Nephron progenitor cell (in vitro differentiated cells): ENCODE measurements around the gene FOLR3.
"Not testable (repeated sequence)": the region's sequence is repeated elsewhere in the genome, so short reads cannot be mapped to it uniquely, and the experiment has no call there.

ENCODE experiments used
- DNase-seq: peaks from one replicate; pipeline ENCODE4 v3.0.0; 2021
- H3K27ac Mint-ChIP-seq: 2 replicates; pipeline ENCODE4 v1.8.0; 2021; ENCODE audit warnings: mild to moderate bottlenecking, moderate library complexity, mixed read lengths
- H3K27me3 Mint-ChIP-seq: 2 replicates; pipeline ENCODE4 v1.8.0; 2021; ENCODE audit warnings: mild to moderate bottlenecking, low read depth, mixed read lengths; ENCODE audit not compliant: poor library complexity
- H3K36me3 Mint-ChIP-seq: 2 replicates; pipeline ENCODE4 v1.8.0; 2021; ENCODE audit warnings: low read depth, mixed read lengths
- H3K4me1 Mint-ChIP-seq: 2 replicates; pipeline ENCODE4 v1.8.0; 2021; ENCODE audit warnings: mixed read lengths
- H3K4me3 Mint-ChIP-seq: 2 replicates; pipeline ENCODE4 v1.8.0; 2021; ENCODE audit warnings: mild to moderate bottlenecking, moderate library complexity, mixed read lengths
- H3K9me3 Mint-ChIP-seq: 2 replicates; pipeline ENCODE4 v1.8.0; 2021; ENCODE audit warnings: mild to moderate bottlenecking, moderate library complexity, mixed read lengths
- TF ChIP-seq, protein P1 (sequence below): fragments of 200-600 bp; sonication (generic); IDR thresholded peaks from 2 replicates; pipeline ENCODE4 v1.5.0; 2021; ENCODE audit warnings: antibody characterized with exemption

FOLR3 gene

DNA sequence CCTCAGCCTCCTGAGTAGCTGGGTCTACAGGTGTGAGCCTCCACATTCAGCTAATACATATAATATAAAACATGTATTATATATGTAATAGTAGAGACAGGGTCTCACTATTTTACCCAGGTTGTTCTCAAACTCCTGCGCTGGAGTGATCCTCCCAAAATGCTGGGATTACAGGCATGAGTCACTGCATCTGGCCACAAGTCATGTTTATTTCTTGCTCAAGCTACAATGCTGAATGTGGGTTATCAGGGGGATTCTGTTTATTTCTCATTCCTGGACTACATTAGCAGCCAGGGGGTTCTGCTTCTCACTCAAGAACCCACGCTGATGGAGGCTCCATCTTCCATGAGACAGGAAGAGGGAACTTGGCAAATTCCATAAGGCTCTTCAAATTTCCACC lies 24.8 kb downstream of the FOLR3 start:
- Mint-ChIP-seq H3K36me3 (no peaks in the 10 kb centered on the region), H3K27me3 (peaks cover 33% of the 10 kb centered on the region), H3K4me1 (no peaks in the 10 kb centered on the region), H3K27ac (no peak overlapping the region), H3K9me3 (peaks cover 12% of the 10 kb centered on the region), H3K4me3 (no peak overlapping the region)
- DNase-seq = no peak
- TF ChIP-seq, protein P1, sequence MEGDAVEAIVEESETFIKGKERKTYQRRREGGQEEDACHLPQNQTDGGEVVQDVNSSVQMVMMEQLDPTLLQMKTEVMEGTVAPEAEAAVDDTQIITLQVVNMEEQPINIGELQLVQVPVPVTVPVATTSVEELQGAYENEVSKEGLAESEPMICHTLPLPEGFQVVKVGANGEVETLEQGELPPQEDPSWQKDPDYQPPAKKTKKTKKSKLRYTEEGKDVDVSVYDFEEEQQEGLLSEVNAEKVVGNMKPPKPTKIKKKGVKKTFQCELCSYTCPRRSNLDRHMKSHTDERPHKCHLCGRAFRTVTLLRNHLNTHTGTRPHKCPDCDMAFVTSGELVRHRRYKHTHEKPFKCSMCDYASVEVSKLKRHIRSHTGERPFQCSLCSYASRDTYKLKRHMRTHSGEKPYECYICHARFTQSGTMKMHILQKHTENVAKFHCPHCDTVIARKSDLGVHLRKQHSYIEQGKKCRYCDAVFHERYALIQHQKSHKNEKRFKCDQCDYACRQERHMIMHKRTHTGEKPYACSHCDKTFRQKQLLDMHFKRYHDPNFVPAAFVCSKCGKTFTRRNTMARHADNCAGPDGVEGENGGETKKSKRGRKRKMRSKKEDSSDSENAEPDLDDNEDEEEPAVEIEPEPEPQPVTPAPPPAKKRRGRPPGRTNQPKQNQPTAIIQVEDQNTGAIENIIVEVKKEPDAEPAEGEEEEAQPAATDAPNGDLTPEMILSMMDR = no peak

DNA sequence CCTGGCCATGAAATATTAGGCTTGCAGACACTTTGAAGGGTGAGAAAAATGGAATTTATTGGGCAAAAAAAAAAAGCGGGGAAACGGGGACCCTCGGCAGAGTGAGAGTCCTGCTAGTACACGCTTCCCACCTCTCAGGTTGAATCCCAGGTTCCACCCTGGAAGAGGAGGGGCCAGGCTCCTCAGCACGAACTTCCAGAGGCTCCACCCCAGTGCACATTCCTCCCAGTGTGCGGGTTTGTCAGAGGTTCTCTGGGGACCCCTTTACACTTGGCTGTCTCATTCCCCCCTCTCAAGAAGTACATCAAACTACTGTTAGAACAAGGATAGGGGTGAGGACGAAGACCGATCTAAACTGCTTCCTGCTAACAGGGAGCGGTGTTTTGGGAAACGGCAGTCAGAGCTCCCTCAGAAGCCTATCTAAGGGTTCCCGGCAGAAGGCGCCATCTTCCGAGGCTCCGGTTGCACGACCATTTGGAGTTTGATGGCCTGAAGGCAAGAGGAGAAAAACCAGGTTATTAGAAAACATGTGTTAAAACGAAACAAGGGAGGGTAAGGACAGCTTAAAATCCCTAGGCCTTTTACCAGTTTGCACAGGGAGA lies 27.5 kb downstream of the FOLR3 start:
- no peak overlapping the region for H3K4me3 Mint-ChIP-seq
- peaks cover 27% of the 10 kb centered on the region for H3K27me3 Mint-ChIP-seq
- TF ChIP-seq, protein P1 = no peak
- no peaks in the 10 kb centered on the region for H3K4me1 Mint-ChIP-seq
- peaks cover 27% of the 10 kb centered on the region for H3K9me3 Mint-ChIP-seq
- H3K36me3 Mint-ChIP-seq = no peaks in the 10 kb centered on the region
- no peak overlapping the region for H3K27ac Mint-ChIP-seq
- no peak for DNase-seq

DNA sequence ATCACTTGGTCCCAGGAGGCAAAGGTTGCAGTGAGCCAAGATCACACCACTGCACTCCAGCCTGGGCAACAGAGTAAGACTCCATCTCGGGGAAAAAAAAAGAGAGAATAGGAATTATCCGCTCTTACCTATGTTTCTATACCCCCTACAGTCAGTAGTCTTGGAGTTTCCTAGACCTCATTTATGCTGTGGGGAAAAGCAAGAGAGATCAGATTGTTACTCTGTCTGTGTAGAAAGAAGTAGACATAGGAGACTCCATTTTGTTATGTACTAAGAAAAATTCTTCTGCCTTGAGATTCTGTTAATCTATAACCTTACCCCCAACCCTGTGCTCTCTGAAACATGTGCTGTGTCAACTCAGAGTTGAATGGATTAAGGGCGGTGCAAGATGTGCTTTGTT lies 28.7 kb downstream of the FOLR3 start:
- H3K9me3 Mint-ChIP-seq = peaks cover 31% of the 10 kb centered on the region
- not testable (repeated sequence) for H3K4me3 Mint-ChIP-seq, DNase-seq, H3K36me3 Mint-ChIP-seq, H3K4me1 Mint-ChIP-seq, H3K27ac Mint-ChIP-seq
- peaks cover 25% of the 10 kb centered on the region for H3K27me3 Mint-ChIP-seq

DNA sequence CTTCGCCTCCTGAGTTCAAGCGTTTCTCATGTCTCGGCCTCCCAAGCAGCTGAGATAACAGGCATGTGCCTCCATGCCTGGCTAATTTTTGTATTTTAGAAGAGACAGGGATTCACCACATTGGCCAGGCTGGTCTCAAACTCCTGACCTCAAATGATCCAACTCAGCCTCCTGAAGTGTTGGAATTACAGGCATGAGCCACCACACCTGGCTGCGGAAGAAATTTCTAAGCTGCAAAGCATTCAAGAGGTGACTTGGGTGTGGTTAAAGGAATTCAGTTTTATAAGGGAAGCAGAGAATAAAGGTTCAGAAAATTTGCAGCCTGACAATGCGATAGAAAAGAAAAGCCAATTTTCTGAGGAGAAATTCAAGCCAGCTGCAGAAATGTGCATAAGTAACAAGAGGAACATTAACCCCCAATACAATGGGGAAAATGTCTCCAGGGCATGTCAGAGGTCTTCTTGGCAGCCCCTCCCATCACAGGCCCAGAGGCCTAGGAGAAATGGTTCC lies 33.6 kb downstream of the FOLR3 start:
- H3K4me3 Mint-ChIP-seq = not testable (repeated sequence)

DNA sequence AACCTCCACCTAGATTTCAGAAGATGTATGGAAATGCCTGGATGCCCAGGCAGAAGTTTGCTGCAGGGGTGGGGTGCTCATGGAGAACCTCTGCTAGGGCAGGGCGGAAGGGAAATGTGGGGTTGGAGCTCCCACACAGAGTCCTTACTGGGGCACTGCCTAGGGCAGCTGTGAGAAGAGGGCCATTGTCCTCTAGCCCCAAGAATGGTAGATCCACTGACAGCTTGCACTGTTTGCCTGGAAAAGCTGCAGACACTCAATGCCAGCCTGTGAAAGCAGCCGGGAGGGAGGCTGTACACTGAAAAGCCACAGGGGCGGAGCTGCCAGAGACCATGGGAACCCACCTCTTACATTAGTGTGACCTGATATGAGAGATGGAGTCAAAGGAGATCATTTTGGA lies 34.2 kb downstream of the FOLR3 start:
- H3K36me3 Mint-ChIP-seq, DNase-seq, H3K4me1 Mint-ChIP-seq, H3K27ac Mint-ChIP-seq, H3K4me3 Mint-ChIP-seq: not testable (repeated sequence)
- H3K9me3 Mint-ChIP-seq = peaks cover 18% of the 10 kb centered on the region
- H3K27me3 Mint-ChIP-seq = peaks cover 25% of the 10 kb centered on the region

More for the DNA sequence above, 33.6 kb downstream of the FOLR3 start:
- Mint-ChIP-seq H3K9me3 (peaks cover 18% of the 10 kb centered on the region), H3K27me3 (peaks cover 20% of the 10 kb centered on the region)
- H3K36me3 Mint-ChIP-seq, H3K4me1 Mint-ChIP-seq, H3K27ac Mint-ChIP-seq, DNase-seq: not testable (repeated sequence)

DNA sequence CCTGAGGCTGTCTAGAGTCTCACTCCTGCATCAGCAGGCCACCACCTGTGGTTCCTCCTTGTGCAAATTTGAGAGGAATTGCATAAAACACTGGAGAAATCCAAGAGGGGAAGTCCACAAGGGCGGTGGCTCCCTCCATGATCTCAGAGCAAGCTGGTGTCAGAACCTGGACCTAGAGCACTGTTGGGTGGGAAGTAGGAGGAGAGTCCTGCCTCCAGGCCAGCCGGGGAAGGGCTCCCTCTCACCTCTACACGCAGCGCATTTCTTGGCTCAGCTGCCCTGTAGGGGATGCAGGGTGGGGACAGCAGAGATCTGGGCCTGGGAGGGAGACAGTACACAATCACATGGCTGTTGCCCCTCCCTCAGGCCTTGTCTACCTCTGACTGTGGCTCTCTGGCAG lies 36.5 kb downstream of the FOLR3 start:
- H3K36me3 Mint-ChIP-seq, H3K9me3 Mint-ChIP-seq, DNase-seq, H3K27ac Mint-ChIP-seq, H3K4me1 Mint-ChIP-seq, H3K4me3 Mint-ChIP-seq: not testable (repeated sequence)
- H3K27me3 Mint-ChIP-seq = peaks cover 30% of the 10 kb centered on the region

DNA sequence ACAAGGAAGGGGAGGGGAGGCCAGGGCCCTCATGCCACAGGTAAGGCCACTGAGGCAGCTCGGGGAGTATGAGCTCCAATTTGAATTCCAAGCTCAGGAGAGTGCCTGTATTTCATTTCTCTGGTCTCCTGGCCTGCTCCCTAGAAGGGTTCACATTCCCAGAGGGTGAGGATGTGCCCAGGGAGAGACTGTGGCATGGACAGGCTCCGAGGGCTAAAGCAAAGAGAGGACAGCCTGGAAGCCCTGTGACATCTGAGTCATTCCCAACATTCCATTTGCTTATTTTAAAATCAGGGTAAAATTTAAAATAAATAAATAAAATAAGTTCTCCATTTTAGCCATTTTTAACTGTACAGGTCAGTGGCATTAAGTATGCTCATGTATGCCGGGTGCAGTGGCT lies 37.8 kb downstream of the FOLR3 start:
- H3K36me3 Mint-ChIP-seq = no peaks in the 10 kb centered on the region
- no peak overlapping the region for H3K4me3 Mint-ChIP-seq
- H3K4me1 Mint-ChIP-seq = no peaks in the 10 kb centered on the region
- DNase-seq = no peak
- H3K9me3 Mint-ChIP-seq = peaks cover under 1% of the 10 kb centered on the region
- peaks cover 32% of the 10 kb centered on the region for H3K27me3 Mint-ChIP-seq
- H3K27ac Mint-ChIP-seq = no peak overlapping the region
- TF ChIP-seq, protein P1 = no peak

DNA sequence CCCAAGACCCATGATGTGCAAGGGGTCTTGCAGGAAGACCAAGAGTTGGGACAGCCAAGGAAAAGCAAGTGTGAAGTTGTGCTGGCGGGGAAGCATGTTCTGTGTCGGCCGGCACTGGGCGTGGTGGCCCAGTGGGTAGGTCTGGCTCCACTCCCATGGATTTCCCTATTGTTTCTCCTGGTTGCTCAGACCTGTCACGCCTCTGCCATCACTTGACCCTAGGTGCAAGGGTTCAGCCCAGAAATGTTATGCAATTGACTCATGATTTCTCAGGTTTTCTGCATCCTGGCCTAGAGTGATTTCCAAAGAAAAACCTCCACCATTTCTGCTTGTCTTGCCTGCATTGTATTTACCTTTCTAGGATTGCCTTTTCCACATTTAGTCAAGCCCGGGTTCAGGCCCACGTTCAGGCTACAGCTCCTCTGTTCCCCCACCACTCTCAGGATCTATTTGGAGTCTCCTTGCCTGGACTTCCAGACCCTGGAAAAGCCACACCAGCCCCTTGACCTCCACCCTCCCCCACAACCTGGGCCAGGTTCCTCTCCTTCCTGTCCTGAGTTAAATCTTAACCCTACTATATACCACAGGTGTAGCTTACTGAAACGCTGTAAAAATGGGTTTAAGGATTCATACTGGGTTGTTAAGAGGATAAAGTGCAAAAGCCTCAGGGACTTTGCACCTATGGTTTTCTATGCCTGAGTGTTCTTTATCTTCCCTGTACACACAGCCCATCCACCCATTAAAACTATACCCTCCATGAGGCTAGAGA lies 39.0 kb downstream of the FOLR3 start:
- no peak for DNase-seq
- no peak overlapping the region for H3K4me3 Mint-ChIP-seq
- TF ChIP-seq, protein P1 = no peak
- H3K4me1 Mint-ChIP-seq = no peaks in the 10 kb centered on the region
- H3K9me3 Mint-ChIP-seq = no peaks in the 10 kb centered on the region
- H3K36me3 Mint-ChIP-seq = no peaks in the 10 kb centered on the region
- no peak overlapping the region for H3K27ac Mint-ChIP-seq
- H3K27me3 Mint-ChIP-seq = peaks cover 33% of the 10 kb centered on the region
